ENCODE measurements around the gene IGF2BP3. TPM values are rescaled to one million over a fixed set of nuclear protein-coding genes. Genes with fewer than 3 reads are reported as not detected.
"Not testable (repeated sequence)": the region's sequence is repeated elsewhere in the genome, so short reads cannot be mapped to it uniquely, and the experiment has no call there.

IGF2BP3 gene
- total RNA-seq, 3 donors from 2014 or later (not counting 1 experiment from before 2014, with no cell fraction given): 1.4 to 2.9 TPM; not detected in 1

- Mint-ChIP-seq H3K27me3 (ENCODE audit: low read depth in 2 of 2) (peaks cover 0 to 11% of the 10 kb centered on the region in 2 donors), H3K4me3 (no peak overlapping the region), H3K4me1 (no peaks in the 10 kb centered on the region), H3K9me3 (no peaks in the 10 kb centered on the region), H3K27ac (no peak overlapping the region), H3K36me3 (no peaks in the 10 kb centered on the region)
- Histone ChIP-seq H3K27me3 (ENCODE audit: control insufficient read depth, insufficient read depth, low read length) (peaks cover 2% of the 10 kb centered on the region), H3K9me3 (ENCODE audit: control insufficient read depth, insufficient read depth, low read length) (no peaks in the 10 kb centered on the region), H3K4me1 (ENCODE audit: control insufficient read depth, insufficient read depth, low read length) (no peaks in the 10 kb centered on the region), H3K27ac (ENCODE audit: low read length) (no peak overlapping the region), H3K4me3 (ENCODE audit: low read length) (no peak overlapping the region), H3K36me3 (ENCODE audit: control insufficient read depth, insufficient read depth, low read length) (no peaks in the 10 kb centered on the region)
- 83% methylated on average over 2 of the region's 4 CpGs for WGBS (ENCODE audit: insufficient coverage)
- ATAC-seq (no peak), DNase-seq (no peak)
- no peak for TF ChIP-seq CTCF (IDR thresholded peaks at IDR 0.05)
- intact Hi-C loops (cut with micrococcal nuclease): no loop called here
These were observed 137.2 kb downstream of the IGF2BP3 start for GRCh38 chr7:23332910-23333612.

GRCh38 chr7:23332193-23332592, 138.1 kb downstream of the IGF2BP3 start:
- no peaks in the 10 kb centered on the region for H3K4me1 Mint-ChIP-seq

GRCh38 chr7:23331132-23331531, 139.2 kb downstream of the IGF2BP3 start:
- intact Hi-C loops (cut with micrococcal nuclease): no loop called here
- H3K36me3 Mint-ChIP-seq: no peaks in the 10 kb centered on the region
- H3K4me1 ChIP-seq (ENCODE audit: control insufficient read depth, insufficient read depth, low read length): no peaks in the 10 kb centered on the region
- H3K27me3 Mint-ChIP-seq (ENCODE audit: low read depth in 2 of 2): peaks cover 0 to 5% of the 10 kb centered on the region in 2 donors
- no peak overlapping the region for H3K27ac Mint-ChIP-seq
- H3K27me3 ChIP-seq (ENCODE audit: control insufficient read depth, insufficient read depth, low read length): peaks cover 1% of the 10 kb centered on the region
- H3K36me3 ChIP-seq (ENCODE audit: control insufficient read depth, insufficient read depth, low read length): no peaks in the 10 kb centered on the region
- ATAC-seq (no peak), DNase-seq (no peak)
- H3K9me3 ChIP-seq (ENCODE audit: control insufficient read depth, insufficient read depth, low read length): no peaks in the 10 kb centered on the region
- no peaks in the 10 kb centered on the region for H3K9me3 Mint-ChIP-seq
- TF ChIP-seq CTCF (IDR thresholded peaks at IDR 0.05): no peak
- WGBS (ENCODE audit: insufficient coverage): no CpG with 5 or more reads among the region's 1 CpG
- no peak overlapping the region for H3K27ac ChIP-seq (ENCODE audit: low read length)
- no peaks in the 10 kb centered on the region for H3K4me1 Mint-ChIP-seq
- no peak overlapping the region for H3K4me3 ChIP-seq (ENCODE audit: low read length)
- no peak overlapping the region for H3K4me3 Mint-ChIP-seq

More at GRCh38 chr7:23332193-23332592, 138.1 kb downstream of the IGF2BP3 start:
- Mint-ChIP-seq H3K4me3 (no peak overlapping the region), H3K9me3 (no peaks in the 10 kb centered on the region), H3K36me3 (no peaks in the 10 kb centered on the region), H3K27ac (no peak overlapping the region), H3K27me3 (ENCODE audit: low read depth in 2 of 2) (peaks cover 0 to 5% of the 10 kb centered on the region in 2 donors)
- no peak for ATAC-seq
- Histone ChIP-seq H3K36me3 (ENCODE audit: control insufficient read depth, insufficient read depth, low read length) (no peaks in the 10 kb centered on the region), H3K4me1 (ENCODE audit: control insufficient read depth, insufficient read depth, low read length) (no peaks in the 10 kb centered on the region), H3K27ac (ENCODE audit: low read length) (no peak overlapping the region), H3K27me3 (ENCODE audit: control insufficient read depth, insufficient read depth, low read length) (peaks cover 2% of the 10 kb centered on the region), H3K4me3 (ENCODE audit: low read length) (no peak overlapping the region), H3K9me3 (ENCODE audit: control insufficient read depth, insufficient read depth, low read length) (no peaks in the 10 kb centered on the region)
- intact Hi-C loops (cut with micrococcal nuclease): no loop called here
- TF ChIP-seq CTCF (IDR thresholded peaks at IDR 0.05): no peak
- no peak for DNase-seq

GRCh38 chr7:23315366-23315765, 154.9 kb downstream of the IGF2BP3 start:
- H3K4me1 Mint-ChIP-seq: no peaks in the 10 kb centered on the region
- no peaks in the 10 kb centered on the region for H3K36me3 ChIP-seq (ENCODE audit: control insufficient read depth, insufficient read depth, low read length)
- 73% methylated on average over 7 of the region's 7 CpGs for whole genome bisulfite sequencing (ENCODE audit: insufficient coverage)
- peaks cover 2% of the 10 kb centered on the region for H3K27me3 ChIP-seq (ENCODE audit: control insufficient read depth, insufficient read depth, low read length)
- H3K36me3 Mint-ChIP-seq: no peaks in the 10 kb centered on the region
- peaks cover 0 to 11% of the 10 kb centered on the region in 2 donors for H3K27me3 Mint-ChIP-seq (ENCODE audit: low read depth in 2 of 2)
- no peak overlapping the region for H3K4me3 Mint-ChIP-seq
- intact Hi-C loops (cut with micrococcal nuclease): no loop called here
- DNase-seq (no peak), ATAC-seq (no peak)
- H3K27ac Mint-ChIP-seq: no peak overlapping the region
- no peak for TF ChIP-seq CTCF (IDR thresholded peaks at IDR 0.05)
- H3K9me3 Mint-ChIP-seq: no peaks in the 10 kb centered on the region
- H3K9me3 ChIP-seq (ENCODE audit: control insufficient read depth, insufficient read depth, low read length): no peaks in the 10 kb centered on the region
- no peak overlapping the region for H3K4me3 ChIP-seq (ENCODE audit: low read length)
- no peak overlapping the region for H3K27ac ChIP-seq (ENCODE audit: low read length)
- no peaks in the 10 kb centered on the region for H3K4me1 ChIP-seq (ENCODE audit: control insufficient read depth, insufficient read depth, low read length)

- DNase-seq; H3K9me3 ChIP-seq (ENCODE audit: control insufficient read depth, insufficient read depth, low read length); H3K36me3 Mint-ChIP-seq; H3K9me3 Mint-ChIP-seq; H3K4me3 Mint-ChIP-seq; H3K27me3 ChIP-seq (ENCODE audit: control insufficient read depth, insufficient read depth, low read length); H3K4me1 ChIP-seq (ENCODE audit: control insufficient read depth, insufficient read depth, low read length); ATAC-seq; H3K27ac ChIP-seq (ENCODE audit: low read length); H3K4me1 Mint-ChIP-seq; H3K27me3 Mint-ChIP-seq (ENCODE audit: low read depth in 2 of 2); H3K4me3 ChIP-seq (ENCODE audit: low read length); intact Hi-C loops (cut with micrococcal nuclease): not testable (repeated sequence)
- peak overlapping the region in 1 of 2 donors; percentile 16 for H3K27ac Mint-ChIP-seq
- 31% methylated on average over 2 of the region's 2 CpGs for WGBS (ENCODE audit: insufficient coverage)
- H3K36me3 ChIP-seq (ENCODE audit: control insufficient read depth, insufficient read depth, low read length): peaks cover 26% of the 10 kb centered on the region
These were observed 158.2 kb downstream of the IGF2BP3 start for GRCh38 chr7:23312141-23312540.
